Nephron progenitor cell (in vitro differentiated cells): ENCODE data around the gene MPZ.
"Not testable (repeated sequence)": the region's sequence is repeated elsewhere in the genome, so short reads cannot be mapped to it uniquely, and the experiment has no call there.

ENCODE experiments used
- DNase-seq: peaks from one replicate; pipeline ENCODE4 v3.0.0; 2021
- H3K27ac Mint-ChIP-seq: 2 replicates; pipeline ENCODE4 v1.8.0; 2021; ENCODE audit warnings: mild to moderate bottlenecking, moderate library complexity, mixed read lengths
- H3K27me3 Mint-ChIP-seq: 2 replicates; pipeline ENCODE4 v1.8.0; 2021; ENCODE audit warnings: mild to moderate bottlenecking, low read depth, mixed read lengths; ENCODE audit not compliant: poor library complexity
- H3K36me3 Mint-ChIP-seq: 2 replicates; pipeline ENCODE4 v1.8.0; 2021; ENCODE audit warnings: low read depth, mixed read lengths
- H3K4me1 Mint-ChIP-seq: 2 replicates; pipeline ENCODE4 v1.8.0; 2021; ENCODE audit warnings: mixed read lengths
- H3K4me3 Mint-ChIP-seq: 2 replicates; pipeline ENCODE4 v1.8.0; 2021; ENCODE audit warnings: mild to moderate bottlenecking, moderate library complexity, mixed read lengths
- H3K9me3 Mint-ChIP-seq: 2 replicates; pipeline ENCODE4 v1.8.0; 2021; ENCODE audit warnings: mild to moderate bottlenecking, moderate library complexity, mixed read lengths

The MPZ gene

GRCh38 chr1:161255302-161255701 is 54.5 kb downstream of the MPZ start:
- DNase-seq, H3K4me3 Mint-ChIP-seq, H3K27ac Mint-ChIP-seq: not testable (repeated sequence)
- peaks cover 42% of the 10 kb centered on the region for H3K9me3 Mint-ChIP-seq
- H3K4me1 Mint-ChIP-seq, result peaks cover 18% of the 10 kb centered on the region
- peaks cover 16% of the 10 kb centered on the region for H3K36me3 Mint-ChIP-seq
- H3K27me3 Mint-ChIP-seq, result peaks cover 65% of the 10 kb centered on the region
